Stomach smooth muscle (tissue), 2 donors: ENCODE data around the gene PACRG.

Source experiments
- H3K27ac ChIP-seq: one replicate; pipeline ENCODE4 v1.7.0; 2013; ENCODE audit warnings: mild to moderate bottlenecking, low read length, inconsistent platforms
- H3K27me3 ChIP-seq, 2 donors: one replicate each; pipeline ENCODE4 v1.7.0; 2013; ENCODE audit warnings: low read length in 2 of 2; ENCODE audit not compliant: insufficient read depth in 2 of 2, control insufficient read depth in 1 of 2
- H3K36me3 ChIP-seq, 2 donors: one replicate each; pipeline ENCODE4 v1.7.0; 2013; ENCODE audit warnings: low read length in 2 of 2; ENCODE audit not compliant: control insufficient read depth in 2 of 2, insufficient read depth in 2 of 2
- H3K4me1 ChIP-seq: one replicate; pipeline ENCODE4 v1.7.0; 2013; ENCODE audit warnings: low read length; ENCODE audit not compliant: control insufficient read depth, insufficient read depth
- H3K4me3 ChIP-seq, 2 donors: one replicate each; pipeline ENCODE4 v1.7.0; 2013; ENCODE audit warnings: low read length in 2 of 2
- H3K9ac ChIP-seq, 2 donors: one replicate each; pipeline ENCODE4 v1.7.0; 2013; ENCODE audit warnings: low read length in 2 of 2, mild to moderate bottlenecking in 1 of 2
- H3K9me3 ChIP-seq, 2 donors: one replicate each; pipeline ENCODE4 v1.7.0; 2013; ENCODE audit warnings: low read length in 2 of 2; ENCODE audit not compliant: control insufficient read depth in 2 of 2
- donor health status: healthy.
- donor health status: Pancreatic carcinoma.

PACRG gene

GRCh38 chr6:162690158-162690557, 37.6 kb upstream of the PACRG start:
- Histone ChIP-seq H3K9ac (no peak overlapping the region), H3K27me3 (no peaks in the 10 kb centered on the region), H3K4me1 (no peaks in the 10 kb centered on the region)

GRCh38 chr6:162697872-162698403, 29.8 kb upstream of the PACRG start:
- no peaks in the 10 kb centered on the region for H3K4me1 ChIP-seq
- no peak overlapping the region for H3K4me3 ChIP-seq
- H3K27me3 ChIP-seq, result no peaks in the 10 kb centered on the region

More at GRCh38 chr6:162690158-162690557, 37.6 kb upstream of the PACRG start:
- Histone ChIP-seq H3K27ac (no peak overlapping the region), H3K4me3 (no peak overlapping the region), H3K9me3 (no peaks in the 10 kb centered on the region), H3K36me3 (no peaks in the 10 kb centered on the region)

GRCh38 chr6:162698440-162698839, 29.3 kb upstream of the PACRG start:
- Histone ChIP-seq H3K4me1 (no peaks in the 10 kb centered on the region), H3K9me3 (no peaks in the 10 kb centered on the region), H3K27ac (no peak overlapping the region), H3K9ac (no peak overlapping the region), H3K36me3 (no peaks in the 10 kb centered on the region), H3K27me3 (no peaks in the 10 kb centered on the region), H3K4me3 (no peak overlapping the region)

More at GRCh38 chr6:162697872-162698403, 29.8 kb upstream of the PACRG start:
- Histone ChIP-seq H3K36me3 (no peaks in the 10 kb centered on the region), H3K9me3 (no peaks in the 10 kb centered on the region), H3K27ac (no peak overlapping the region), H3K9ac (no peak overlapping the region)

GRCh38 chr6:162699961-162700360, 27.8 kb upstream of the PACRG start:
- Histone ChIP-seq H3K4me1 (no peaks in the 10 kb centered on the region), H3K4me3 (no peak overlapping the region), H3K27me3 (no peaks in the 10 kb centered on the region), H3K9ac (no peak overlapping the region), H3K9me3 (no peaks in the 10 kb centered on the region), H3K36me3 (no peaks in the 10 kb centered on the region), H3K27ac (no peak overlapping the region)

- H3K4me1 ChIP-seq, result no peaks in the 10 kb centered on the region
- H3K9me3 ChIP-seq, result no peaks in the 10 kb centered on the region
- H3K27me3 ChIP-seq, result no peaks in the 10 kb centered on the region
- no peak overlapping the region for H3K27ac ChIP-seq
- H3K4me3 ChIP-seq, result no peak overlapping the region
- no peaks in the 10 kb centered on the region for H3K36me3 ChIP-seq
- no peak overlapping the region for H3K9ac ChIP-seq
These were observed 26.8 kb upstream of the PACRG start for GRCh38 chr6:162700966-162701365.

GRCh38 chr6:162701551-162701950, 26.2 kb upstream of the PACRG start:
- Histone ChIP-seq H3K9me3 (no peaks in the 10 kb centered on the region), H3K36me3 (no peaks in the 10 kb centered on the region), H3K4me3 (no peak overlapping the region), H3K9ac (no peak overlapping the region), H3K4me1 (peaks cover 4% of the 10 kb centered on the region), H3K27me3 (no peaks in the 10 kb centered on the region), H3K27ac (no peak overlapping the region)

- H3K9ac ChIP-seq, result no peak overlapping the region
- H3K9me3 ChIP-seq, result no peaks in the 10 kb centered on the region
- peaks cover 4% of the 10 kb centered on the region for H3K4me1 ChIP-seq
These were observed 25.3 kb upstream of the PACRG start for GRCh38 chr6:162702446-162702845.

GRCh38 chr6:162704001-162704400, 23.8 kb upstream of the PACRG start:
- peaks cover 4% of the 10 kb centered on the region for H3K4me1 ChIP-seq
- no peak overlapping the region for H3K9ac ChIP-seq
- H3K4me3 ChIP-seq, result no peak overlapping the region
- no peak overlapping the region for H3K27ac ChIP-seq
- no peaks in the 10 kb centered on the region for H3K36me3 ChIP-seq
- no peaks in the 10 kb centered on the region for H3K9me3 ChIP-seq
- no peaks in the 10 kb centered on the region for H3K27me3 ChIP-seq

More at GRCh38 chr6:162702446-162702845, 25.3 kb upstream of the PACRG start:
- no peak overlapping the region for H3K27ac ChIP-seq
- no peaks in the 10 kb centered on the region for H3K27me3 ChIP-seq
- H3K36me3 ChIP-seq, result no peaks in the 10 kb centered on the region
- H3K4me3 ChIP-seq, result no peak overlapping the region

- Histone ChIP-seq H3K9ac (no peak overlapping the region), H3K36me3 (no peaks in the 10 kb centered on the region), H3K9me3 (no peaks in the 10 kb centered on the region), H3K4me1 (peaks cover 4% of the 10 kb centered on the region), H3K27me3 (no peaks in the 10 kb centered on the region), H3K4me3 (no peak overlapping the region), H3K27ac (no peak overlapping the region)
These were observed 22.0 kb upstream of the PACRG start for GRCh38 chr6:162705736-162706135.

- no peaks in the 10 kb centered on the region for H3K27me3 ChIP-seq
- peaks cover 4% of the 10 kb centered on the region for H3K4me1 ChIP-seq
- H3K9ac ChIP-seq, result no peak overlapping the region
- H3K4me3 ChIP-seq, result peak overlapping the region in 1 of 2 donors; percentile 24
- H3K27ac ChIP-seq, result peak overlapping the region; percentile 37
- no peaks in the 10 kb centered on the region for H3K9me3 ChIP-seq
- H3K36me3 ChIP-seq, result no peaks in the 10 kb centered on the region
These were observed 21.5 kb upstream of the PACRG start for GRCh38 chr6:162706232-162706631.

- H3K9me3 ChIP-seq, result no peaks in the 10 kb centered on the region
These were observed 18.8 kb upstream of the PACRG start for GRCh38 chr6:162708971-162709370.

More at GRCh38 chr6:162708971-162709370, 18.8 kb upstream of the PACRG start:
- no peak overlapping the region for H3K27ac ChIP-seq
- no peaks in the 10 kb centered on the region for H3K36me3 ChIP-seq
- peaks cover 4% of the 10 kb centered on the region for H3K4me1 ChIP-seq
- H3K4me3 ChIP-seq, result no peak overlapping the region
- no peak overlapping the region for H3K9ac ChIP-seq
- no peaks in the 10 kb centered on the region for H3K27me3 ChIP-seq
